Hepatocyte (in vitro differentiated cells): ENCODE data around the gene HELZ2.

Experiments used
- CTCF ChIP-seq: fragments of 200-600 bp; sonication (generic); IDR thresholded peaks from 2 replicates; pipeline ENCODE4 v1.5.1; 2016; ENCODE audit warnings: antibody characterized with exemption, mild to moderate bottlenecking; ENCODE audit not compliant: poor library complexity
- EZH2 ChIP-seq: fragments of 200-600 bp; sonication (generic); IDR thresholded peaks from 2 replicates; pipeline ENCODE4 v1.6.1; 2016; ENCODE audit warnings: antibody characterized with exemption, mild to moderate bottlenecking, borderline replicate concordance

- no peak for TF ChIP-seq CTCF
- TF ChIP-seq EZH2: no peak
Measured at GRCh38 chr20:63587256-63587655, 13.2 kb upstream of the HELZ2 start.
